ENCODE data around the gene GALNT7.
"Not testable (repeated sequence)": the region's sequence is repeated elsewhere in the genome, so short reads cannot be mapped to it uniquely, and the experiment has no call there.

GALNT7 gene

GRCh38 chr4:173167758-173168395 lies 734 bp upstream of the GALNT7 start:
- DNase-seq, result no peak

GRCh38 chr4:173169178-173169427 lies 492 bp downstream of the GALNT7 start:
- DNase-seq, result no peak

- DNase-seq, result no peak
Observed at GRCh38 chr4:173169428-173170181, 994 bp downstream of the GALNT7 start.

DNA sequence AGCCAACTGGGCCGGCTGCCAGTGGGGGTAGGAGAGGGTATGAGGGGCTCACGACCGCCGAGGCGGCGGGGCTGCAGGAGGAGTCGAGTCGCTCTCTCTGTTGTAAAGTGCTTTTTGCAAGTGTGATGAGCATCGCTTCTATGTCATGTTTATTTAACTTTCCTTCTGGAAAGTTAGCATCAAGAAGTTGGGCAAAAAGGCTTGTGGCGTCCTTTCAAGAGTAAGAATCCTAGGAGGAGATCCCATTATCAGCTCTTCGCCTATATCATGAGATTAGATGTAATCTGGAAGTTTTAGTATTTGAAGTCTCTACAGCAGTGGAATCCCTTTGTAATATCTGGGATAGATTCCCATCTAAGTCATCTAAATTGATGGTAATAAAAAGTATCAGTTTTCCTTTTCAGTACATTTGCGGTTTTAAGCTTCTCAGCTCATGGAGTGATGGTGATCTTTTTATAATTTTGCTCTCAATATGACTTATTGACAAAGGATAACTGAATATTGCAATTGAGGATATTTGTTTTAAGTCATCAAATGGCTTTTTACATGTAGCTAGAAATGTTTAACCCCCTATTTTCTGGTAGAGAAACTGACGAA lies 1.7 kb downstream of the GALNT7 start:
- DNase-seq, result no peak

DNA sequence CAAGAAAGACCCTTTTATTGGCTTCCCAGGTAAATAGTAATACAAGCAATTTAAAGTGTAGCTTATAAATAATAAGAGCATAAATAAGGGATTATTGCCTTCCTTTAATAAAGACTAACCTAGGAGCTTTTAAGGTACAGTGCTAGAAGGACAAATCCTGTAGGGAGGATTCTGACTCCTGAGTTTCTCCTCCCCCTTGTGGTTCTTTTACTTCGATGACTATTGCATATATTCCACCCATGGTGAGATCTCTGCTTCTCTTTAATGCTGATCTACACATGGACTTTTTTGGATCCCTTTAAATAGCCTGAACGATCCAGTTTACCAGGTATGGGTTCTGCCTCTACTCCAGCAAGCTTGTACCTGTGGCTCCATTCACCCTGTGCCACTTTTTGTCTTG lies 2.5 kb downstream of the GALNT7 start:
- DNase-seq, result no peak

DNA sequence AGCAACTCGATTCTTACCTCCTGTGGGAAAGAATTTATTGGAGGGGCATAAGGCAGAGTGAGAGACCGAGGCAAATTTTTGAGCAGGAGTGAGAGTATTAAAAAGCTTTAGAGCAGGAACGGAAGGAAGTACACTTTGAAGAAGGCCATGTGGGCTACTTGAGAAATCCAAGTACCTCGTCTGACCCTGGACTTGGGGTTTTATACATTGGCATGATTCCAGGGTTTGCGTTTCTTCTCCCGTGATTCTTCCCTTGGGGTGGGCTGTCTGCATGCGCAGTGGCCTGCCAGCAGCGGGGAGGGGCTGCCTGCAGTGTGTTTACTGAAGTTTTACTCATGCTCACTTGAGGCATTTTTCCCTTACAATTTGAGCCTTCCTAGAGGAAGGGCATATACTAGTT lies 3.4 kb downstream of the GALNT7 start:
- DNase-seq, result no peak

- DNase-seq, result no peak
Observed at GRCh38 chr4:173174184-173174583, 5.6 kb downstream of the GALNT7 start.

DNA sequence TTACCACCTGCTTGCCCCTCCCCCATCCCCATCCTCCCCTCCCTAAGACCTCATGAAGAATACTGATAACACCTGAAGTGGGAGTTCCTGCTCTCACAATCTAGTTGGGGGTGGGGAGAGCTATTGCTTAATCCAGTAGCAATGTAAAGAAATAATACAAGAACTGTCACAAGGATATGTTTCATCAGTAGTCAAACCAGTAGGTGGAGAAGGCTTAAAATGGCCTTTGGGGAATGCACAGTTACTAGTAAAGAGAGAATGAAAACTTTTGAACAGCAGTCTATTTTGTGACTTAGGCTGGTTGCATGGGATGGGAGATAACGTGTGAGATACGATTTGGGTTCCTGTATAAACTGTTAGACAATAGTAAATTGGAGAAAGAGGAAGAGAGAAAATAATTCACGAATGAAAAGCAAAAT lies 6.0 kb downstream of the GALNT7 start:
- DNase-seq, result no peak

GRCh38 chr4:173176010-173176409 lies 7.4 kb downstream of the GALNT7 start:
- DNase-seq, result no peak

DNA sequence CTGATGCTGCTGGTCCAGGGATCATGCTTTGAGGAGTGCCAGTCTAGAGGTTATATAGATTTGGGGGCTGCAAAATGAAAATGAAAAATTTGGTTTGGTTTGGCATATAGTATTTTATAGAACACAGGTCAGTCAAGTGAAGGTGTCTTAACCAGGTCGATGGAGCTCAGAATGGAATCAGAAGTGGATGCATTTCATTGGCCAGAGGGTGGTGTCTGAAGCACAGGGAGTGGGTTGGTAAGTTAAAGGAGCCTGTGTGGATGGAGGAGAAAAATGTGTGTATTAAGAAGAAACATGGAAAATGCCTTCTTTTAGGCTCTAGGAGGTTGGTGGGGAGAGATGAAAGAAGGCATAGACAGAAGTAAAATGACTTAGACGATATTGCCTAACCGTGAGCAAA lies 8.6 kb downstream of the GALNT7 start:
- DNase-seq, result no peak

DNA sequence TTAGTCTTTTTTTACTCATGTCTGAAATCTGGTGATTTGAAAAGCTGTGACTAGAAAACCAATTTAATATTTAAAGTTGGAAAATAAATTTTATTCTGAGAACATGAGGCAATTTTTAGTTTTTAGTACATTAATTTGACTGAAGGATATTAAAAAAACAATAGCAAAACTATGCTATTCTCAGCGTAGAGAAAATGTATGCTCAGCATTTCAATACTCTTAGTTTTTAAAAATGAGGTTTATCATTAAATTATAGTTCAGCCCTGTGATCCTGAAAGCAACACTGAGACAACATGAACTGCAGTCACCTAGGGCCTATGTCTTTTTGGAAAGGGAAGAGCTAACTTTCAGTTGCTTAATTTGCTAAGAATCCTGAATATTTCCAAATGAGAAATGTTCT lies 9.5 kb downstream of the GALNT7 start:
- no peak for DNase-seq

DNA sequence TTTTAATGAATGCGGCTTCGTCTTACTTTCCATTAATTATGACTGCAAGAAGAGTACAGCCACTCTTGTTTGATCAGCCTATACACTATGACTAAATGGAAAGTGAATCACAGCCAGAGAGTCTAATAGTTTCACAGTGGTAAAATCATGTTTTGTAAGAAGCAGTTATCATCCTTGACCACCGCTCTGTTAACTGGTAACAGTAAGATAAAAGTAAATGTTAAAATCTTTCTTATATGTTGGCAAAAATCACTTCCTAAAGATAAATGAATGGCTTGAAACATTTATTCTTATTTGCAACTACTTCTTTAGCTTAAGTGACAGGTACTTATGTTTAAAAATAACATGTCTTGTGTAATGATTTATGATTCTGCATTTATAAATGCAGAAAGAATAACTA lies 13.2 kb downstream of the GALNT7 start:
- no peak for DNase-seq

DNA sequence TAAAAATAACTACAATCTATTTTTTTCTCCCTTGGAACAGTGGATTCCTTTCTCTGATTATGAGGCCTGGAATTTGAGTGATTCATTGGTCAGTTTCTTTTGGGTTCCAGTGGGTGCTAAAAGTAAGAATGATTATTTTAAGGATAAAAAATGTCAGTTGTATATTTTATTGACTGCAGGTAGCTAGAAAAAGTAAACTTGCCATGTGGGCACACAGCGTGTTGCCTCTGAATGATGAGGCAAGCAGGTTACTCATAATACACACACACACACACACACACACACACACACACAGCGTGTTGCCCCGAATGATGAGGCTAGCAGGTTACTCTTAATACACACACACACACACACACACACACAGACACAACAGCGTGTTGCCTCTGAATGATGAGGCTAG lies 13.8 kb downstream of the GALNT7 start:
- no peak for DNase-seq

DNA sequence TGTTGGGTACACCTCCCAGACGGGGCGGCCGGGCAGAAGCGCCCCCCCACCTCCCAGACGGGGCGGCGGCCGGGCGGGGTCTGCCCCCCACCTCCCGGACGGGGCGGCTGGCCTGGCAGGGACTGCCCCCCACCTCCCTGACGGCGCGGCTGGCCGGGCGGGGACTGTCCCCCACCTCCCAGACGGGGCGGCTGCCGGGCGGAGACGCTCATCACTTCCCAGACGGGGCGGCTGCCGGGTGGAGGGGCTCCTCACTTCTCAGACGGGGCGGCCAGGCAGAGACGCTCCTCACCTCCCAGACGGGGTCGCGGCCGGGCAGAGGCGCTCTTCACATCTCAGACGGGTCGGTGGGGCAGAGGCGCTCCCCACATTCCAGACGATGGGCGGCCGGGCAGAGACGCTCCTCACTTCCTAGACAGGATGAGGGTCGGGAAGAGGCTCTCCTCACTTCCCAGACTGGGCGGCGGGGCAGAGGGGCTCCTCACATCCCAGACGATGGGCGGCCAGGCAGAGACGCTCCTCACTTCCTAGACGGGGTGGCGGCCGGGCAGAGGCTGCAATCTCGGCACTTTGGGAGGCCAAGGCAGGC lies 15.1 kb downstream of the GALNT7 start:
- DNase-seq, result not testable (repeated sequence)

DNA sequence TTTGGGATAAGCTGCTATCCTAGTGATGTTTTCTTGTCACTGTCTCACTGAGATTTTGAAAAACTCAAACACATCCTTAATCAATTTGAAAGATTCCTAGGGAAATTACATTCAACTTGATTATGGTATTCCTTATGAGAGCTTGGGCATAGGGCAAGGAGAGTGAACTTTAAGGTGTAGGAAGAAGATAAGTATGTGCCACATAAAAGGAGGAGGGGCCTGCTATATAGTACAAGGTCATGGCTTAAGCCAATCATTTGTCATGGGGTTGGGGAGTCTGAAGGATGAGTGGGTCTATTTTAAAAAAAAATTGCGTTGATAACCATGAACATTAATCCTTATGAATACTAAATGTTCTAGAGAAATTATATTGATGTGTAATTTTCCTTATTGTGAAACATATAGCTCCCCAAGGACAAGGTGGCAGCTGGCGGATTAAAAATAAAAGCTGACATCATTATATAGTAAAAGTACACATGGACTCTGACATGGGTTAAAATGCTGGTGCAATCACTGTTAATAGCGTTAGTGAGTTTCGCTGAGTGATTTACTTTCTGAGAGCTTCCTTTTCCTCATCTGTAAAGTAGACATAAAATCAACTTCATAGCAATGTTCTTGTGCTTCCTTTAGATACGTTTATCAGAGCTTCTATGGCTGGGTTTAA lies 17.4 kb downstream of the GALNT7 start:
- no peak for DNase-seq

DNA sequence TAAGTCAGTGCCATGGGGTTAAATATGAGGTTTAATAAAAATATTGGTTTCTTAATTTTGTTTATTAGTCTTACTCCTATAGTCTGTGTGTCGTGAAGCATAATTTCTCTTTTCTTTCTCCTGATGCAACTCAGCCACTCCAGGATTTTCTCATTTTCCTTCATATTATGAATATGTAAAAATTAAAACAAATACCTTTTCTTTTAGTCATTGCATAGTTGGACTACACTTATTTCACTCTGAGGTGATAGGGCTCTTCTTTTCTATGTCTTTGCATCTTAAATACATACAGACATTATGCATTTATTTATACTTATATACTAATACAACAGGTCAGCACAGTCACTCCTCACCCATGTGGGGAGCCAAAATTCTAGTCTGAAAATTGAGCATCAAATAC lies 19.1 kb downstream of the GALNT7 start:
- DNase-seq, result no peak

DNA sequence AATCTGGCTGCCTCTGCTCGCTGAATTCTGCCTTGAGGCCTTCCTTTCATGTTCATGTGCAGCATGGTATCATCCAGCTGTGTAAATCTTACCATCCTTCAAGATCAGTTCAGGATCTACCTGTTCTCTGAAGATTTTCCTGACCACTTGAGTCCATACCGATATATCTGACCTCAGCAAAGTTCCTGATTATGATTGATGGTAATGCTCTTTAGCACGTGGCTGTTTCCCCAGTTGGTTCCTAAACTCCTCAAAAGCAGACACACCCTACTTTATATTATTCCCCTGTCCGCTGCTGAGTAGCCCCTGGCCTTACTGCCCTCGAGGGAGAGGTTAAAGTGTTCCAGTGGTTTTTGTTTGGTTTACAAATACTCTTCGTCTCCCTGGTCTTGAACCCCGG lies 20.0 kb downstream of the GALNT7 start:
- no peak for DNase-seq

DNA sequence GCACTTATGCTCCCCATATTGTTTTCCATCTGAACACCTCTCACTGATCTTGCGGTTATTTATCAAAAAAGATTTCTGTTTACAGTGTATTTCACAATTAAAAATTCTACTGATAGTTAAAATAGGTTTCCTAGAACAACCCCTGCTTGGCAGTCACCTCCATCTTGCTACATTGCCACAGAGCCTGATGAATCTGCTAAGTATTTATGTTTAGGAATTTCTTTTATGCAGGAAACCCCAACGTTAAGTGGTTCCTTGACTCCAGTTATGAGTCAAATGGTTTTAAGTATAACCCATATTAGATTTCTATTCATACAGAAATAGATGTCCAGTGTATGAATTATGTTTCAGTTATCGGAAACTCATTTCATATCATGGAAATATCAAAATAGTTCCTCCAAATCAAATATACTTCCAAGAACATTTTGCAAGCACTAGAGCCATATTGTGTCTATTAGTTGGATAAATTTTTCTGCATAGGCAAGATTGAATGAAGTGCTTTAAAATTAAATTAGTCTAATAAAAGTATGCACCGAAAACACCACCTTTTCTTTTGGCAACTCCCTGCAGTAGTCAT lies 20.6 kb downstream of the GALNT7 start:
- DNase-seq, result no peak

- DNase-seq, result no peak
Observed at GRCh38 chr4:173191623-173192041, 23.0 kb downstream of the GALNT7 start.

GRCh38 chr4:173192375-173193162 lies 24.0 kb downstream of the GALNT7 start:
- no peak for DNase-seq

DNA sequence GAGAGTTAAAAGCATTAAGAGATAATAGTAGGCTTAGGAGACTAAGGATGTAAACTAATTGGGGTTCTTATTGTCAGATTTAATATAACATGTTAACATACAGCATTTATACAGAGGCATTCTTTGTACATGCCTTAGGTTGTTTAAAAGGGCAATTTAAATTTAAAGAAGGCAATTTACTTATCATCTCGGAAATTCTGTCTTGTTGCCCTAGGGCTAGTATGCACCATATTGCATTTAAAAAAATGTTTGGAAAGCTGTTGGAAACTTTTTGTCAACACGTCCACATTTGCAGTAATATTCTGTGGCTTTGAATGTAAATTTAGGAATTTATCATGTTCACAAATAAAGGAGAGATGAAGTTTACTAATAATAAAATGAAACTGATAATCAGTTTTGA lies 25.5 kb downstream of the GALNT7 start:
- peak; percentile 59 for DNase-seq

DNA sequence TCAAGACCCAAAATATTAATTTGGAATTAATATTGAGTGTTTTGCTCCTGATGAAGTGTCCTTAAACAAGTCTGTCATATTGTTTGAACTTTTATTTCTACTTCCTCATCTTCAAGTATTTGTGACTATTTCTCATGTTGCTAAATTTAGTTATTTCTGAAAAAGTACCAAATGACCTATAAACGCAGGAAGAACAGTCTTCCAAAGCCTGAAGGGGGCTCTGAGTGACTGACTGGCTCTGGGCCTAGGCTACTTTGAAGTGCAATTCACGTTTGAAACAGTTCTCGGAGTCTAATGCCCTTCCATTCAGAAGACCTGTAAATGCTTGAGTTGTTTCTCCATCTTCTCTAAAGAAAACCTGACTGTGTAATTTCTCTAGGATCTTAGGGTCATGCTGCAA lies 26.5 kb downstream of the GALNT7 start:
- no peak for DNase-seq

GRCh38 chr4:173199553-173199952 lies 30.9 kb downstream of the GALNT7 start:
- no peak for DNase-seq
